Middle frontal gyrus (tissue), 1 donor: Measurements from ENCODE around the gene KIF12.

ENCODE experiments used
- DNase-seq: peaks from one replicate; pipeline ENCODE4 v3.0.0-alpha.2; 2015; ENCODE audit warnings: low spot score; ENCODE audit errors: extremely low spot score

KIF12 gene

GRCh38 chr9:114123031-114123977 is 24.2 kb upstream of the KIF12 start:
- DNase-seq, result no peak

GRCh38 chr9:114122136-114123027 is 23.3 kb upstream of the KIF12 start:
- no peak for DNase-seq

GRCh38 chr9:114121227-114122135 is 22.4 kb upstream of the KIF12 start:
- no peak for DNase-seq

GRCh38 chr9:114120192-114121014 is 21.3 kb upstream of the KIF12 start:
- DNase-seq, result no peak

- DNase-seq, result no peak
Observed at GRCh38 chr9:114119242-114120191, 20.4 kb upstream of the KIF12 start.

GRCh38 chr9:114117996-114118830 is 19.1 kb upstream of the KIF12 start:
- DNase-seq, result no peak

- no peak for DNase-seq
Observed at GRCh38 chr9:114117614-114117995, 18.5 kb upstream of the KIF12 start.

- DNase-seq, result no peak
Observed at GRCh38 chr9:114116126-114116747, 17.1 kb upstream of the KIF12 start.

- no peak for DNase-seq
Observed at GRCh38 chr9:114115654-114116125, 16.6 kb upstream of the KIF12 start.

- DNase-seq, result no peak
Observed at GRCh38 chr9:114114364-114114763, 15.3 kb upstream of the KIF12 start.

GRCh38 chr9:114112778-114113584 is 13.9 kb upstream of the KIF12 start:
- no peak for DNase-seq

GRCh38 chr9:114112325-114112724 is 13.2 kb upstream of the KIF12 start:
- no peak for DNase-seq

- no peak for DNase-seq
Observed at GRCh38 chr9:114110180-114110579, 11.1 kb upstream of the KIF12 start.

GRCh38 chr9:114109124-114109523 is 10.0 kb upstream of the KIF12 start:
- no peak for DNase-seq

GRCh38 chr9:114108016-114108833 is 9.1 kb upstream of the KIF12 start:
- peak; percentile 52 for DNase-seq
